Stimulated activated CD4-positive, alpha-beta T cell treated with anti-CD3 and anti-CD28 coated beads, Interleukin-12 subunit alpha, Interleukin-12 subunit beta, amount 100 ng/mL, for 48 hours (primary cell): ENCODE measurements around the gene TBKBP1.

Experiments used
- DNase-seq, 3 donors: peaks; one replicate each; pipeline ENCODE4 v3.0.0-alpha.2; 2020; ENCODE audit warnings: low read depth in 2 of 3, low spot score in 1 of 3

TBKBP1 gene

GRCh38 chr17:47697906-47698711 lies 4.1 kb downstream of the TBKBP1 start:
- DNase-seq = no peak

- peak; percentile 77 to 89 (median 78) for DNase-seq
Observed at GRCh38 chr17:47698749-47699535, 5.0 kb downstream of the TBKBP1 start.

- DNase-seq = no peak
Observed at GRCh38 chr17:47699536-47699840, 5.5 kb downstream of the TBKBP1 start.

- DNase-seq = no peak
Observed at GRCh38 chr17:47700471-47701449, 6.8 kb downstream of the TBKBP1 start.

GRCh38 chr17:47701608-47702007 lies 7.6 kb downstream of the TBKBP1 start:
- DNase-seq = no peak

- no peak for DNase-seq
Observed at GRCh38 chr17:47702391-47702995, 8.5 kb downstream of the TBKBP1 start.

GRCh38 chr17:47703191-47703591 lies 9.2 kb downstream of the TBKBP1 start:
- DNase-seq = peak in 1 of 3 donors; percentile 48

GRCh38 chr17:47703671-47704070 lies 9.7 kb downstream of the TBKBP1 start:
- no peak for DNase-seq

- no peak for DNase-seq
Observed at GRCh38 chr17:47704116-47704515, 10.2 kb downstream of the TBKBP1 start.

- DNase-seq = no peak
Observed at GRCh38 chr17:47704736-47705135, 10.8 kb downstream of the TBKBP1 start.

GRCh38 chr17:47705536-47706530 lies 11.9 kb downstream of the TBKBP1 start:
- peak in 1 of 3 donors; percentile 54 for DNase-seq

GRCh38 chr17:47707056-47707804 lies 13.3 kb downstream of the TBKBP1 start:
- DNase-seq = no peak

GRCh38 chr17:47707884-47708283 lies 13.9 kb downstream of the TBKBP1 start:
- DNase-seq = no peak

GRCh38 chr17:47708312-47708863 lies 14.4 kb downstream of the TBKBP1 start:
- DNase-seq = no peak

GRCh38 chr17:47708864-47709541 lies 15.0 kb downstream of the TBKBP1 start:
- DNase-seq = no peak

GRCh38 chr17:47709594-47709993 lies 15.6 kb downstream of the TBKBP1 start:
- DNase-seq = no peak

- no peak for DNase-seq
Observed at GRCh38 chr17:47711366-47712099, 17.6 kb downstream of the TBKBP1 start.
